Spleen (tissue), 7 donors: ENCODE data around the gene ACVRL1.

Experiments
- CTCF ChIP-seq, 11 experiments: fragments of 200-600 bp in 7 of 11; fragments of 450-650 bp in 4 of 11; sonication (generic) in 4 of 11; IDR thresholded peaks in 8 of 11; conservative IDR thresholded peaks in 3 of 11; 1 replicate in 7 of 11; 2 replicates in 4 of 11; pipeline versions ENCODE4 v1.4.0 to v1.8.0; 2016 to 2021; ENCODE audit warnings: antibody characterized with exemption in 11 of 11, inconsistent platforms in 4 of 11, mild to moderate bottlenecking in 1 of 11
- POLR2A ChIP-seq, 3 donors: fragments of 450-650 bp; IDR thresholded peaks; one replicate each; pipeline ENCODE4 v1.5.1; 2017; ENCODE audit warnings: antibody characterized with exemption in 3 of 3, mild to moderate bottlenecking in 1 of 3
- POLR2AphosphoS5 ChIP-seq, 3 donors: sonication (generic); formaldehyde crosslinking; IDR thresholded peaks; one replicate each; pipeline ENCODE4 v1.5.1; 2017; ENCODE audit warnings: antibody characterized with exemption in 3 of 3
- donor health status: DM: no; HTN: no; CAD: no; lungs with moderate emphysema.
- donor health status: DM: no; HTN: no; CAD: no.
- donor health status: DM: no; HTN: no; CAD: no.

GRCh38 chr12:51942501-51943000 is 35.2 kb downstream of the ACVRL1 start:
- TF ChIP-seq CTCF (IDR thresholded peaks at IDR 0.05 in 8 of 11, conservative IDR thresholded peaks at IDR 0.05 in 3 of 11) (no peak), POLR2AphosphoS5 (IDR thresholded peaks at IDR 0.05) (no peak), POLR2A (IDR thresholded peaks at IDR 0.05) (no peak)
